ENCODE measurements around the gene GCNT3. TPM values are rescaled to one million over a fixed set of nuclear protein-coding genes. Genes with fewer than 3 reads are reported as not detected.

The GCNT3 gene
- total RNA-seq, result 1.8 TPM

GRCh38 chr15:59611276-59612260 is at the start of gene GCNT3:
GCNT3 (plus strand) TSS chr15:59611783; CDS start chr15:59618239, 6,456 bp downstream.

GRCh38 chr15:59656897-59657634 is 45.5 kb downstream of the GCNT3 start, which contains the start of gene GTF2A2:
GTF2A2 (minus strand) TSS chr15:59657515; CDS start chr15:59652277, 5,238 bp downstream.

Small RNAs within 50 kb of the gene (small RNA-seq; reads per million reads assigned to genes)
- gene RNA5SP396, result not detected

Other genes starting within 250 kb of the GCNT3 start
- gene MYO1E, start 238.9 kb upstream of the GCNT3 start, total RNA-seq, result 13.8 TPM
- 22.6 TPM for gene FAM81A, start 173.6 kb upstream of the GCNT3 start, total RNA-seq
- 35.3 TPM for gene GTF2A2, start 45.7 kb downstream of the GCNT3 start, total RNA-seq
- gene BNIP2, start 77.5 kb downstream of the GCNT3 start, total RNA-seq, result 73.6 TPM

Data from diencephalon (tissue), 1 donor.